Ovary (tissue), 9 donors: ENCODE measurements around the gene GNAL. TPM values are rescaled to one million over a fixed set of nuclear protein-coding genes. Genes with fewer than 3 reads are reported as not detected.

Experiments used
- DNase-seq, 5 donors: peaks; one replicate each; pipeline ENCODE4 v3.0.0-alpha.2; 2019 to 2020
- H3K27ac ChIP-seq, 2 donors: fragments of 200-600 bp; one replicate each; pipeline versions ENCODE4 v1.5.1 to v1.8.0; 2019 to 2022
- H3K27me3 ChIP-seq: fragments of 200-600 bp; one replicate; pipeline ENCODE4 v1.8.0; 2022
- H3K36me3 ChIP-seq: fragments of 200-600 bp; sonication (generic); one replicate; pipeline ENCODE4 v1.5.1; 2019
- H3K4me1 ChIP-seq: one replicate; pipeline ENCODE4 v1.8.1; 2013; ENCODE audit warnings: mild to moderate bottlenecking, moderate library complexity; ENCODE audit not compliant: insufficient read depth
- H3K4me3 ChIP-seq: fragments of 200-600 bp; sonication (generic); one replicate; pipeline ENCODE4 v1.5.1; 2017
- H3K9me3 ChIP-seq, 2 donors: fragments of 200-600 bp in 1 of 2; sonication (generic) in 1 of 2; one replicate each; pipeline versions ENCODE4 v1.5.1 to v1.8.1; 2013 to 2019; ENCODE audit warnings: mild to moderate bottlenecking in 1 of 2, moderate library complexity in 1 of 2
- CTCF ChIP-seq, 3 donors: fragments of 450-650 bp in 2 of 3; fragments of 200-600 bp in 1 of 3; IDR thresholded peaks; one replicate each; pipeline versions ENCODE4 v1.5.1 to v1.8.0; 2016 to 2022; ENCODE audit warnings: antibody characterized with exemption in 3 of 3, mild to moderate bottlenecking in 1 of 3
- EP300 ChIP-seq: sonication (generic); formaldehyde crosslinking; IDR thresholded peaks from one replicate; pipeline ENCODE4 v1.6.1; 2017; ENCODE audit warnings: antibody characterized with exemption
- POLR2A ChIP-seq: fragments of 450-650 bp; IDR thresholded peaks from one replicate; pipeline ENCODE4 v1.6.1; 2017; ENCODE audit warnings: antibody characterized with exemption, mild to moderate bottlenecking, moderate library complexity
- WGBS, 3 donors: extraction: QIAGEN DNeasy Blood & Tissue Kit in 1 of 3; methylation state at CpG; one replicate each; pipeline versions ENCODE4 v1.1.5 to v1.1.7; 2013 to 2017; 5-methylcytosine and 5-hydroxymethylcytosine counted together
- intact Hi-C, 4 donors: fragments of 100-400 bp; cut with DNase I; formaldehyde crosslinking; loops; one replicate each; pipeline versions ENCODE4 v1.11.0 to v1.15.1; 2022 to 2023
- polyA plus RNA-seq, 2 donors: library from polyadenylated mRNA; stranded (reverse); fragments of 200-250 nt in 1 of 2; fragments of 350-450 nt in 1 of 2; fragmentation: Illumina TruSeq in 1 of 2; extraction: RNeasy Lipid Tissue Mini Kit (QIAGEN cat#74804) in 1 of 2; gene quantifications; one replicate each; pipeline ENCODE4 v1.2.3, GENCODE V29; 2013 to 2014
- total RNA-seq, 7 donors: library from RNA; depleted of rRNA in 2 of 7; stranded (reverse); fragments of >200 nt in 2 of 7; fragmentation: NEBNext Ultra II Directional in 3 of 7; extraction: Animal tissue kit (Norgen Biotek cat#: 25700) in 3 of 7; gene quantifications; one replicate each; pipeline versions ENCODE4 v1.1.0 to v1.2.4, GENCODE V29; 2016 to 2023
- donor health status: DM: no; HTN: no; CAD: no; lungs with moderate emphysema.
- donor health status: DM: no; HTN: no; CAD: no.
- donor health status: Bipolar disorder and iron deficiency.
- donor health status: DM: yes; HTN: yes; CAD: no.
- donor health status: DM: no; HTN: no; CAD: no.
- donor health status: DM: yes; HTN: yes; CAD: no.

The GNAL gene
- total and polyA plus RNA-seq, 9 donors = 1.6 to 15.4 (median 3.4) TPM

GRCh38 chr18:11661430-11661829 lies 27.6 kb upstream of the GNAL start:
- Histone ChIP-seq H3K4me1 (no peaks in the 10 kb centered on the region), H3K36me3 (no peaks in the 10 kb centered on the region), H3K27me3 (no peaks in the 10 kb centered on the region), H3K9me3 (no peaks in the 10 kb centered on the region), H3K4me3 (no peak overlapping the region), H3K27ac (no peak overlapping the region)
- WGBS, 3 donors = 56 to 73% (median 58%) methylated on average over 5 of the region's 5 CpGs
- no peak for DNase-seq
- intact Hi-C loops = no loop called here
- no peak for TF ChIP-seq CTCF (IDR thresholded peaks at IDR 0.05)
- no peak for TF ChIP-seq EP300

DNA sequence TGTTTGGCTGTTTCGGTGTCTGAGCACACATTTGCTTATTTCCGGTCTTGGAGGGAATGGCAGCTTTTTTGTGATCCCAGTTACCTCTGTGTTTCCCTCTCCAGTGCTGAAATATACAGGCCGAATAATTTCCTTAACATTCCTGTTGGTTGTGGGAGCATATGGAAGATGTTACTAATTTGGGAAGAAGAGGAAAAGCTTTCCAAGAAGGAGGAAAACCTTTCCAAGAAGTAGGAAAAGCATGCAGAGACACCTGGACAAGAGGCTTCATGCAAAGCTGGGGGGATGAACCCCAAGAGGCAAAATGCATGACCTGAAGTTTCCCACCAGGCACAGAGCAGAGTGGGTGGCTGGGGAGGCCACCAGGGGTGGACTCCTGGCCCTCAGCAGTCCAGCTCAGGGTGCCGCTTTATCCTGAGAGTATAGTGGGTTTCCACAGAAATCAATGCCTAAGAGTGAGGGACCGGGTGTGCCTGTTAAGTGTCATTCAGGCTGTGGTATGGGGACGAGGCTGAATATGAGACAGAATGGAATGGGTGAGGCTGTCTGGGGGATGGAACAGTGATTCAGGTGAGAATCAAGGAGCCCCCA lies 25.5 kb upstream of the GNAL start:
- Histone ChIP-seq H3K4me1 (no peaks in the 10 kb centered on the region), H3K27ac (no peak overlapping the region), H3K36me3 (no peaks in the 10 kb centered on the region), H3K9me3 (no peaks in the 10 kb centered on the region), H3K4me3 (no peak overlapping the region), H3K27me3 (no peaks in the 10 kb centered on the region)
- 66 to 74% (median 74%) methylated on average over 6 of the region's 6 CpGs for WGBS, 3 donors
- intact Hi-C loops = no loop called here
- DNase-seq = no peak
- TF ChIP-seq POLR2A = no peak
- TF ChIP-seq EP300 = no peak
- TF ChIP-seq CTCF (IDR thresholded peaks at IDR 0.05) = no peak

- H3K27ac ChIP-seq = no peak overlapping the region
- no peaks in the 10 kb centered on the region for H3K36me3 ChIP-seq
- WGBS, 3 donors = 79 to 89% (median 80%) methylated on average over 4 of the region's 4 CpGs
- H3K4me3 ChIP-seq = no peak overlapping the region
- no peak for TF ChIP-seq POLR2A
- no peak for TF ChIP-seq CTCF (IDR thresholded peaks at IDR 0.05)
- no peak for TF ChIP-seq EP300
- no peak for DNase-seq
- H3K4me1 ChIP-seq = no peaks in the 10 kb centered on the region
- no peaks in the 10 kb centered on the region for H3K9me3 ChIP-seq
- intact Hi-C loops = no loop called here
- no peaks in the 10 kb centered on the region for H3K27me3 ChIP-seq
These were observed 24.8 kb upstream of the GNAL start for GRCh38 chr18:11664286-11664685.

- DNase-seq = no peak
- no peaks in the 10 kb centered on the region for H3K27me3 ChIP-seq
- H3K36me3 ChIP-seq = no peaks in the 10 kb centered on the region
- no peak overlapping the region for H3K4me3 ChIP-seq
- no peaks in the 10 kb centered on the region for H3K4me1 ChIP-seq
- H3K9me3 ChIP-seq = no peaks in the 10 kb centered on the region
- intact Hi-C loops = no loop called here
- TF ChIP-seq EP300 (no peak), CTCF (IDR thresholded peaks at IDR 0.05) (no peak), POLR2A (no peak)
- H3K27ac ChIP-seq = no peak overlapping the region
- 57 to 77% (median 76%) methylated on average over 4 of the region's 4 CpGs for WGBS, 3 donors
These were observed 23.9 kb upstream of the GNAL start for GRCh38 chr18:11665146-11665545.
